Neural cell (in vitro differentiated cells): Measurements from ENCODE around the gene LUZP4. TPM values are rescaled to one million over a fixed set of nuclear protein-coding genes. Genes with fewer than 3 reads are reported as not detected.

ENCODE experiments used
- H2AFZ ChIP-seq: fragments of 200-600, 300-800 bp; sonication (generic), shearing (Covaris generic); 2 replicates; pipeline ENCODE4 v1.6.0; 2014; ENCODE audit warnings: low read depth, mild to moderate bottlenecking, antibody characterized with exemption, low read length, moderate library complexity
- H3F3A ChIP-seq: fragments of 200-600 bp; shearing (Covaris generic); 2 replicates; pipeline ENCODE4 v1.6.1; 2016; ENCODE audit warnings: mild to moderate bottlenecking, moderate library complexity, mixed read lengths, antibody characterized with exemption, low read length; ENCODE audit not compliant: insufficient read depth, poor library complexity, severe bottlenecking
- H3K27ac ChIP-seq: fragments of 200-600, 300-800 bp; sonication (generic), shearing (Covaris generic); 2 replicates; pipeline ENCODE4 v1.5.1; 2014; ENCODE audit warnings: mild to moderate bottlenecking, low read length, moderate library complexity
- H3K27me3 ChIP-seq: fragments of 300-800, 200-600 bp; sonication (generic), shearing (Covaris generic); 2 replicates; pipeline ENCODE4 v1.6.0; 2014; ENCODE audit warnings: mild to moderate bottlenecking, low read depth, low read length, moderate library complexity; ENCODE audit not compliant: insufficient read depth
- H3K36me3 ChIP-seq: fragments of 300-800, 200-600 bp; sonication (generic), shearing (Covaris generic); 2 replicates; pipeline ENCODE4 v1.5.1; 2014; ENCODE audit warnings: mild to moderate bottlenecking, antibody characterized with exemption, low read length, moderate library complexity; ENCODE audit not compliant: insufficient read depth
- H3K4me2 ChIP-seq: fragments of 300-800, 200-600 bp; sonication (generic), shearing (Covaris generic); 2 replicates; pipeline ENCODE4 v1.6.0; 2014; ENCODE audit warnings: mild to moderate bottlenecking, low read length
- H3K4me3 ChIP-seq: fragments of 300-800, 200-600 bp; sonication (generic), shearing (Covaris generic); 2 replicates; pipeline ENCODE4 v1.5.1; 2014; ENCODE audit warnings: mild to moderate bottlenecking, low read length, moderate library complexity
- H3K79me2 ChIP-seq: fragments of 200-600 bp; shearing (Covaris generic); replicated peaks from 2 replicates; pipeline ENCODE4 v1.6.0; 2014; ENCODE audit warnings: mild to moderate bottlenecking, low read length, moderate library complexity; ENCODE audit not compliant: insufficient read depth
- H3K9ac ChIP-seq: fragments of 300-800, 200-600 bp; sonication (generic), shearing (Covaris generic); 2 replicates; pipeline ENCODE4 v1.6.1; 2016; ENCODE audit warnings: mild to moderate bottlenecking, low read length, mixed read lengths
- H3K9me2 ChIP-seq: fragments of 200-600 bp; shearing (Covaris generic); 2 replicates; pipeline ENCODE4 v1.6.1; 2016; ENCODE audit warnings: mild to moderate bottlenecking, low read length, mixed read lengths; ENCODE audit not compliant: insufficient read depth
- H3K9me3 ChIP-seq: fragments of 200-600, 300-800 bp; sonication (generic), shearing (Covaris generic); 2 replicates; pipeline ENCODE4 v1.6.1; 2016; ENCODE audit warnings: mild to moderate bottlenecking, mixed run types, low read length, moderate library complexity, mixed read lengths
- H4K20me1 ChIP-seq: fragments of 200-600 bp; shearing (Covaris generic); 2 replicates; pipeline ENCODE4 v1.6.1; 2016; ENCODE audit warnings: mild to moderate bottlenecking, mixed run types; ENCODE audit not compliant: insufficient read depth
- CTCF ChIP-seq: fragments of 450-650 bp; IDR thresholded peaks from 2 replicates; pipeline ENCODE4 v1.5.1; 2014; ENCODE audit warnings: antibody characterized with exemption, mild to moderate bottlenecking, moderate library complexity; ENCODE audit not compliant: poor library complexity, severe bottlenecking
- EP300 ChIP-seq: fragments of 450-650 bp; conservative IDR thresholded peaks from 2 replicates; pipeline ENCODE4 v1.6.1; 2014; ENCODE audit warnings: antibody characterized with exemption, mild to moderate bottlenecking, moderate library complexity; ENCODE audit not compliant: poor library complexity, severe bottlenecking
- EZH2 ChIP-seq: fragments of 200-600, 300-800 bp; shearing (Covaris generic), sonication (generic); IDR thresholded peaks from 2 replicates; pipeline ENCODE4 v1.6.1; 2014; ENCODE audit warnings: antibody characterized with exemption, low read length, borderline replicate concordance, mild to moderate bottlenecking; ENCODE audit not compliant: insufficient read depth, poor library complexity, severe bottlenecking
- MXI1 ChIP-seq: fragments of 450-650 bp; conservative IDR thresholded peaks from 2 replicates; pipeline ENCODE4 v1.6.1; 2014; ENCODE audit warnings: antibody characterized with exemption, mild to moderate bottlenecking; ENCODE audit not compliant: poor library complexity, severe bottlenecking
- POLR2AphosphoS5 ChIP-seq: IDR thresholded peaks from 2 replicates; pipeline ENCODE4 v1.6.1; 2012
- RAD21 ChIP-seq: fragments of 450-650 bp; conservative IDR thresholded peaks from 2 replicates; pipeline ENCODE4 v1.6.1; 2014; ENCODE audit warnings: antibody characterized with exemption, mild to moderate bottlenecking, moderate library complexity
- REST ChIP-seq: IDR thresholded peaks from 2 replicates; pipeline ENCODE4 v1.6.1; 2012; ENCODE audit warnings: borderline replicate concordance
- SMC3 ChIP-seq: fragments of 450-650 bp; conservative IDR thresholded peaks from 2 replicates; pipeline ENCODE4 v1.6.1; 2014; ENCODE audit warnings: antibody characterized with exemption, mild to moderate bottlenecking, moderate library complexity; ENCODE audit not compliant: poor library complexity
- TAF1 ChIP-seq: IDR thresholded peaks from 2 replicates; pipeline ENCODE4 v1.6.1; 2012; ENCODE audit warnings: low read depth
- polyA plus RNA-seq: library from polyadenylated mRNA; depleted of rRNA; stranded (reverse); fragments of >200 nt; gene quantifications from 2 replicates; pipeline ENCODE4 v1.2.3, GENCODE V29; 2014

Gene LUZP4
- polyA plus RNA-seq, 1 donor from 2014 or later = not detected

- Histone ChIP-seq H3K4me3 (no peak overlapping the region), H3K79me2 (no peaks in the 10 kb centered on the region), H3K27ac (no peak overlapping the region), H3K9ac (no peak overlapping the region), H3F3A (no peaks in the 10 kb centered on the region), H3K27me3 (no peaks in the 10 kb centered on the region), H3K4me2 (no peak overlapping the region), H3K9me3 (no peaks in the 10 kb centered on the region), H2AFZ (no peak overlapping the region), H3K36me3 (no peaks in the 10 kb centered on the region), H4K20me1 (no peaks in the 10 kb centered on the region), H3K9me2 (no peaks in the 10 kb centered on the region)
- TF ChIP-seq CTCF = no peak
- no peak for TF ChIP-seq REST
- TF ChIP-seq TAF1 = no peak
- no peak for TF ChIP-seq RAD21
- no peak for TF ChIP-seq POLR2AphosphoS5
- no peak for TF ChIP-seq EP300
- TF ChIP-seq MXI1 = no peak
- no peak for TF ChIP-seq EZH2
- TF ChIP-seq SMC3 = no peak
Measured at GRCh38 chrX:115259238-115259875, 30.2 kb upstream of the LUZP4 start.

GRCh38 chrX:115260330-115260729, 29.2 kb upstream of the LUZP4 start:
- Histone ChIP-seq H3K36me3 (no peaks in the 10 kb centered on the region), H3K4me2 (no peak overlapping the region), H3K9ac (no peak overlapping the region), H2AFZ (no peak overlapping the region), H3K9me3 (no peaks in the 10 kb centered on the region), H3K4me3 (no peak overlapping the region), H3K9me2 (no peaks in the 10 kb centered on the region), H3K27ac (no peak overlapping the region), H3K27me3 (no peaks in the 10 kb centered on the region), H3K79me2 (no peaks in the 10 kb centered on the region), H4K20me1 (no peaks in the 10 kb centered on the region), H3F3A (no peaks in the 10 kb centered on the region)
- TF ChIP-seq EZH2 = no peak
- TF ChIP-seq RAD21 = no peak
- TF ChIP-seq SMC3 = no peak
- no peak for TF ChIP-seq POLR2AphosphoS5
- TF ChIP-seq MXI1 = no peak
- TF ChIP-seq EP300 = no peak
- no peak for TF ChIP-seq CTCF
- no peak for TF ChIP-seq REST
- no peak for TF ChIP-seq TAF1
